ENCODE measurements around the gene MS4A6A.

DNA sequence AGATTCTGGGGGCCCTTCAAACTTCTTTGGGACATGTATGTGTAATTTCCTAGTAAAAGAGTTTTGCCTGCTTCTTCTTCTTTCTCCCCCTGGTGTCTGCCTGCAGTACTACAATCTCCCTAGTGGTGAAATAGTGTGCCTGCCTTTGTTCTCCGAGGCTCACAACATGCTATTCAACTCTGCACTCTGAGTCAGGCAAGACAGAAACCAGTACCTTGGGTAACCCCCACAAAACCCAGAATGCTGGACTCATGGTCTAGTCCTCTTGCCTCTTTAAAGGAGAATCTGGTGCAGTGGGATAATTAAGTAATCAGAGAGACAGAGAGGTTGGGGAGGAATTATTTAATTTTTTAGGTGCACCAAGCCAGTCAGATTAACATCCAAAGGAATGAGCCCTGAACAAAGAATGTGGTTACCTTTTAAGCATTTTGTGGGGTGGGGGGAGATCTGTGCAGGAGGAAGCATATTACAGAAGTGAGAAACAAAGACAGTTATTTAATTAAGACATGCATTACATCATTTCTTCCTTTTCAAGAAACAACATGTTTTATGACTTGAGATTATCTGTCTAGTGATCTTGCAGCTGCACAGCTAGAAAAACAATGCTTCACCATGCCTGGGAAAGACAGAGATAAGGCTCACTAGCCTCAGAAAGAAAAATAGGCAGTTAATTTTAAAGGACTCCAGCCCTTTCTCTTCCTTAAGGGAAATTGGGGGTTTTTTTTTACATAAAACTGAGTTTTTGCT lies 11.0 kb upstream of the MS4A6A start:
- TF ChIP-seq FOXK2 (IDR thresholded peaks at IDR 0.05) (no peak), BHLHE40 (IDR thresholded peaks at IDR 0.05; ENCODE audit: borderline replicate concordance) (no peak), ZNF384 (IDR thresholded peaks at IDR 0.05) (no peak), SP1 (IDR thresholded peaks at IDR 0.05) (no peak), FOXM1 (IDR thresholded peaks at IDR 0.05; ENCODE audit: borderline replicate concordance) (no peak), TARDBP (IDR thresholded peaks at IDR 0.05) (no peak)

All from HEK293T (cell line).